Bronchial epithelial cell (primary cell): ENCODE measurements around the gene CENATAC. TPM values are rescaled to one million over a fixed set of nuclear protein-coding genes. Genes with fewer than 3 reads are reported as not detected.

Experiments
- DNase-seq: peaks from one replicate; pipeline ENCODE4 v3.0.0-alpha.2; 2010; ENCODE audit warnings: low read depth
- FAIRE-seq: peaks from 2 replicates; lab custom pipeline; 2011; peaks lifted over from hg19 to GRCh38; lab: Jason Lieb, UNC
- H3K27me3 ChIP-seq: 2 replicates; pipeline ENCODE4 v1.5.1; 2011; ENCODE audit warnings: low read length; ENCODE audit not compliant: control insufficient read depth, insufficient read depth
- H3K36me3 ChIP-seq: 2 replicates; pipeline ENCODE4 v1.5.1; 2011; ENCODE audit warnings: low read length; ENCODE audit not compliant: control insufficient read depth, insufficient read depth
- H3K4me3 ChIP-seq: 2 replicates; pipeline ENCODE4 v1.5.1; 2011; ENCODE audit warnings: mild to moderate bottlenecking, low read depth, low read length, control low read depth
- CTCF ChIP-seq: IDR thresholded peaks from 2 replicates; pipeline ENCODE4 v1.5.1; 2011; ENCODE audit warnings: mild to moderate bottlenecking, moderate library complexity, low read length, control low read depth, inconsistent platforms; ENCODE audit not compliant: insufficient read depth, severe bottlenecking
- total RNA-seq: library from RNA; depleted of rRNA; stranded (reverse); fragments of >200 nt; gene quantifications from 2 replicates; pipeline ENCODE4 v1.2.1, GENCODE V29; 2014

The CENATAC gene
- total RNA-seq, 1 donor from 2014 or later = 21.3 TPM

- no peak for FAIRE-seq
- TF ChIP-seq CTCF = no peak
- Histone ChIP-seq H3K36me3 (peaks cover 9% of the 10 kb centered on the region), H3K27me3 (no peaks in the 10 kb centered on the region), H3K4me3 (no peak overlapping the region)
- no peak for DNase-seq
Observed at GRCh38 chr11:119027561-119028345, 29.8 kb downstream of the CENATAC start.

DNA sequence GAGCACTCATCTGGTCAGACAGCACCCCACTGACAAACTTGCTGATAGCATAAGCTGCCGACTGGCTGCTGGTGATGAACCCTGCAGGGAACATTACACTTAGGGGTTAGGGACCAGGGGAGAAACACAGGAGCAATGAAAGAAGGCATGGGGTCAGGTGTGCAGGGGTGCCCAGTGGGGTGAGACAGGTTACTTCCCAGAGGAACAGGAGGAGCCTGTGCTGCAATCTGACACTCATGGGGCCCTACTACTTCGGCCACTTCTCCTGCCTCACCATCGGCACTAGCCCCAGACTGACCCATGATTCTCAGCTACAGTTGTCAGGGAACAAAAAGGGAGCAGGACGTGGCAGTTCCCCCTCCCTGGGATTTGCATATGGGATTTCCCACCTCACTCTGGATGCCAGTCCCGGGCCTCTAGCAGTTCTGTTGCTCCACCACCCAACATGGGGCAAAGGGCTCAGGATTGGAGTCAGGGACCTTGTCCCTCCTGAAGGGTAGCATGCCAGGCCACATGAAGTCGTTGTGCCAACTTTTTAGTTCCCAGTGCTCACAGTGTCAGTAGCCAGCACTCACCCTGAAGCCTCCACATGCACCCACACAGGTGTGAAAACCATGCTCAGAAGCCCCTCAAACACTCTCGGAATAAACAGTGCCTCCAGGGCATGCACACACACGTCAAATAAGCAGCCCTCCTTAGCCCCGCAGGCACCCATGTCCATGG is 30.6 kb downstream of the CENATAC start:
- Histone ChIP-seq H3K27me3 (no peaks in the 10 kb centered on the region), H3K36me3 (peaks cover 7% of the 10 kb centered on the region), H3K4me3 (no peak overlapping the region)
- FAIRE-seq = no peak
- no peak for DNase-seq
- no peak for TF ChIP-seq CTCF

DNA sequence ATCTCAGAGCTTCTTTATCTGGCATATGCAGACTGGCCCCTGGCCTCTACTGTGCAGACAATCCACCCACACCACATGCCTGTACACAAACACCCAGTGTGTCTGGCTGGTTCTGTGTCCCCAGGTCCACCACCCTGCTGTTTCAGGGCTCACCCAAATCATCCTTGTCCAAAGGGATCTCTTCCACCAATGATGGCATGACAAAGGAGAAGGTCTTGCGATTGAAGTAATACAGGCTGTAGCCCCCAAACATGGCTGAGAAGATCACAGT is 31.1 kb downstream of the CENATAC start:
- FAIRE-seq (no peak), DNase-seq (no peak)
- no peaks in the 10 kb centered on the region for H3K27me3 ChIP-seq
- TF ChIP-seq CTCF = no peak
- peaks cover 5% of the 10 kb centered on the region for H3K36me3 ChIP-seq
- H3K4me3 ChIP-seq = no peak overlapping the region

- FAIRE-seq = no peak
- Histone ChIP-seq H3K27me3 (no peaks in the 10 kb centered on the region), H3K36me3 (peaks cover 5% of the 10 kb centered on the region), H3K4me3 (peak overlapping the region; percentile 64)
- no peak for TF ChIP-seq CTCF
- no peak for DNase-seq
Observed at GRCh38 chr11:119029340-119030028, 31.5 kb downstream of the CENATAC start.

- FAIRE-seq (no peak), DNase-seq (no peak)
- no peak for TF ChIP-seq CTCF
- peak overlapping the region; percentile 64 for H3K4me3 ChIP-seq
- H3K36me3 ChIP-seq = peaks cover 3% of the 10 kb centered on the region
- no peaks in the 10 kb centered on the region for H3K27me3 ChIP-seq
Observed at GRCh38 chr11:119030029-119030328, 32.0 kb downstream of the CENATAC start.
